Progenitor cell of endocrine pancreas (in vitro differentiated cells): ENCODE results near the gene NRDC. TPM values are rescaled to one million over a fixed set of nuclear protein-coding genes. Genes with fewer than 3 reads are reported as not detected.
"Not testable (repeated sequence)": the region's sequence is repeated elsewhere in the genome, so short reads cannot be mapped to it uniquely, and the experiment has no call there.

ENCODE experiments used
- DNase-seq: peaks from one replicate; pipeline ENCODE4 v3.0.0; 2021; ENCODE audit warnings: low spot score; ENCODE audit not compliant: unreplicated experiment
- H3K27ac Mint-ChIP-seq: 2 replicates; pipeline ENCODE4 v1.8.0; 2021; ENCODE audit warnings: mild to moderate bottlenecking, moderate library complexity, mixed read lengths
- H3K27me3 Mint-ChIP-seq: 2 replicates; pipeline ENCODE4 v1.8.0; 2021; ENCODE audit warnings: mixed read lengths
- H3K36me3 Mint-ChIP-seq: 2 replicates; pipeline ENCODE4 v1.8.0; 2022; ENCODE audit warnings: mixed read lengths; ENCODE audit not compliant: insufficient read depth
- H3K4me1 Mint-ChIP-seq: 2 replicates; pipeline ENCODE4 v1.8.0; 2021; ENCODE audit warnings: low read depth, mixed read lengths
- H3K4me3 Mint-ChIP-seq: 2 replicates; pipeline ENCODE4 v1.8.0; 2021; ENCODE audit warnings: low read depth, mild to moderate bottlenecking, moderate library complexity, mixed read lengths
- H3K9me3 Mint-ChIP-seq: 2 replicates; pipeline ENCODE4 v1.8.0; 2021; ENCODE audit warnings: low read depth, mixed read lengths
- CTCF ChIP-seq: fragments of 200-600 bp; sonication (generic); IDR thresholded peaks from one replicate; pipeline ENCODE4 v1.5.0; 2021; ENCODE audit warnings: antibody characterized with exemption, mild to moderate bottlenecking; ENCODE audit not compliant: unreplicated experiment
- total RNA-seq: library from RNA; stranded (reverse); gene quantifications from 2 replicates; pipeline ENCODE4 v1.2.1, GENCODE V29; 2021

The NRDC gene
- total RNA-seq, 1 donor from 2014 or later, result 200 TPM

- DNase-seq, result no peak
- H3K36me3 Mint-ChIP-seq, result no peaks in the 10 kb centered on the region
- H3K27me3 Mint-ChIP-seq, result no peaks in the 10 kb centered on the region
- no peaks in the 10 kb centered on the region for H3K4me1 Mint-ChIP-seq
- no peak overlapping the region for H3K4me3 Mint-ChIP-seq
- TF ChIP-seq CTCF, result no peak
- H3K27ac Mint-ChIP-seq, result no peak overlapping the region
- H3K9me3 Mint-ChIP-seq, result no peaks in the 10 kb centered on the region
Measured at GRCh38 chr1:51901151-51901550, 22.6 kb upstream of the NRDC start.

GRCh38 chr1:51899022-51899421 is 20.5 kb upstream of the NRDC start:
- H3K4me1 Mint-ChIP-seq, result no peaks in the 10 kb centered on the region
- H3K27me3 Mint-ChIP-seq, result peaks cover 4% of the 10 kb centered on the region
- no peak overlapping the region for H3K4me3 Mint-ChIP-seq
- peaks cover 3% of the 10 kb centered on the region for H3K9me3 Mint-ChIP-seq
- TF ChIP-seq CTCF, result no peak
- no peak for DNase-seq
- no peak overlapping the region for H3K27ac Mint-ChIP-seq
- no peaks in the 10 kb centered on the region for H3K36me3 Mint-ChIP-seq

GRCh38 chr1:51898090-51898734 is 19.7 kb upstream of the NRDC start:
- Mint-ChIP-seq H3K27ac (no peak overlapping the region), H3K9me3 (peaks cover 3% of the 10 kb centered on the region), H3K4me3 (no peak overlapping the region), H3K36me3 (no peaks in the 10 kb centered on the region), H3K4me1 (no peaks in the 10 kb centered on the region), H3K27me3 (peaks cover 4% of the 10 kb centered on the region)
- TF ChIP-seq CTCF, result no peak
- no peak for DNase-seq

- Mint-ChIP-seq H3K27me3 (peaks cover 4% of the 10 kb centered on the region), H3K4me3 (no peak overlapping the region), H3K36me3 (no peaks in the 10 kb centered on the region), H3K27ac (no peak overlapping the region), H3K9me3 (peaks cover 3% of the 10 kb centered on the region), H3K4me1 (no peaks in the 10 kb centered on the region)
- DNase-seq, result no peak
- no peak for TF ChIP-seq CTCF
Measured at GRCh38 chr1:51897699-51898031, 19.1 kb upstream of the NRDC start.

GRCh38 chr1:51894748-51895147 is 16.2 kb upstream of the NRDC start:
- H3K27me3 Mint-ChIP-seq, H3K4me1 Mint-ChIP-seq, H3K9me3 Mint-ChIP-seq, H3K4me3 Mint-ChIP-seq, DNase-seq, H3K27ac Mint-ChIP-seq, H3K36me3 Mint-ChIP-seq: not testable (repeated sequence)

GRCh38 chr1:51878308-51878615 is 265 bp downstream of the NRDC start:
- Mint-ChIP-seq H3K9me3 (no peaks in the 10 kb centered on the region), H3K4me1 (peaks cover 18% of the 10 kb centered on the region), H3K27me3 (peaks cover 13% of the 10 kb centered on the region), H3K36me3 (no peaks in the 10 kb centered on the region), H3K4me3 (no peak overlapping the region), H3K27ac (no peak overlapping the region)
- no peak for TF ChIP-seq CTCF
- DNase-seq, result no peak
